ENCODE results near the gene SLC13A3.

The SLC13A3 gene

DNA sequence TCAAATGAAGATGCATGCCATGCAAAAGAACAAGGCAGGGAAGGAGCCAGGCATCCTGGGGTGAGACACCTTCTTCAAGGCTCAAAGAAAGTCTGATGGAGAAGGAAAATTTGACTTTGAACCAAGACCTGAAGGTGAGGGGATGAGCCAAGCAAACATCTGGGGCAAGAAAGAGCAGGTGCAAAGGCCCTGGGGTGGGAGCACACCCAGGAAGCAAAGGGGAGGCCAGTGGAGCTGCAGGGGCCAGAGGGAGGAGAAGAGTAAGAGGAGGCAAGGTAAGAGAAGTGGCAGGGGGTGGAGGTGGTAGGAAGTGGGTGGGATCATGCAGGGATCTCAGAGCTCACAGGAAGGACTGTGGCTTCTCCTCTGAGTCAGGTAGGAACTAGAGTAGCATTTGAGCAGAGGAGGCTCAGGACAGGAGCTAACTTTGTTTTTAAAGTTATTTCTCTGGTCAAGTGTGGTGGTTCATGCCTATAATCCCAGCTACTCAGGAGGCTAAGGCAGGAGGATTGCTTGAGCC, 49.6 kb downstream of the SLC13A3 start:
- no peak for DNase-seq

DNA sequence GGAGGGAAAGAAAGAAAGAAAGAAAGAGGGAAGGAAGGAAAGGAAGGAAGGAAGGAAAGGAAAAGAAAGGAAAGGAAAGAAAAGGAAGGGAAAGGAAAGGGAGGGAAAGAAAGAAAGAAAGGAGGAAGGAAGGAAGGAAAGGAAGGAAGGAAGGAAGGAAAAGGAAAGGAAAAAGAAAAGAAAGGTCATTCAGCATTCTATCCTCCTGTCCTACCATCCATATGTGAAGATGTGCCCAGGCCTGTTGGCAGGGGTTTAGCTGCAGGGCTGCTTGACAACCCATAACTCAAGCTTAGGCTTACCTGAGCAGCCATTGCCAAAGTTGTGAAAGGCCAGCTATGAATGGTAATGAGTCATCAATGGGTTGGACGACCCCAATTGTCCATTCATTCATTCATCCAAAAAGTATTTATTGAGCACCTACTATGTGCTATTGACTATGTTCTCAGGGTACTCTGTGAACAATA, 50.9 kb downstream of the SLC13A3 start:
- no peak for DNase-seq

DNA sequence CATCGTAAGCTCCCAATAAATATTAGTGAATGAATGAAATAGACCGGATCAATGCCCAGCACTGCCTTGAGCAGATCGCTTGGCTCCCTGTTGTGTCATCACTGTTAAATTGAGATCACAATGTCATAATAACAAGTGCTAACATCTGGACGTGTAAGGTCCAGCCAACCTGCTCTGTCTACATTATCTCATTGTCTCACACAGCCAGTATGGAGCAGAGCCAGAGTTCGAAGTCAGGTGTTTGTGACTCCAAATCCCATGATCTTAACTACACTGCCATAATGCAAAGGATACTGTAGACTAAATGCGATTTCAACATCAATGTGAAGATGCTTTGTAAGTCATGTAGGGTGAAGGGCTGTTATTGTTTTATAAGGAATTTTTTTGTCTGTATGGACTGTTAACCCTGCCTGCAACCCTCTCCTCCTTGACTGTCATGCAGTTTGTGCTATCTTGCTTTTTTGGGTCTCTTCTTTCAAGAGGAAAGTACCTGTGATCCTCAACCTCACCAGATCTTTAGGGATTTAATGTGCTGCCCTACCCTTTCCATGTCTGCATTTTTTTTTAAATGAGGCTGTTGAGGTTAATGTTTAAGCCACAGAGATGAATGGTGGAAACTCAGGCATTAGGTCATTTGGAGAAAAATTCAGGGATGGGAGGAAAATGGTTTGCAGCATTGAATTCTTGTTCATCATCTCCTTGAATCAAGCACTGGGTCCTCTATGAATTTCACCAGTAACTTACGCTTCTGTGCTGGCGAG, 51.9 kb downstream of the SLC13A3 start:
- no peak for DNase-seq

DNA sequence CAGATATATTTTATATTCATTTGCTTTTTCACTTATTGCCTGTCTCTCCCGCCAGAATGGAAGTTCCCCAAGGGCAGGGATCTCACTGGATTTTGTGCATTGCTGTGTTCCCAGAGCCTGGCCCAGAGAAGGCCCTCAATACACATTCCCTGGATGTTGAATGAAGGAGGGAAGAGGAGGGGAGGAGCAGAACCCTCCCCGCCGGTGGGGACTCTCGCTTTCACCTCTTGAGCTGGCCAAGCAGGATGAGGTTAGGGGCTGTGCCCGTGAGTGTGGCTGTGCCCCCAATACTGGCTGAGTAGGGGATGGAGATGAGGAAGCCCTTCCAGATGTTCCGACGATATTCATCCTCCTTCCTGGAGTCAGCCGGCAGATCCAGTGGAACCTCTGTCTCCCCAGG, 55.3 kb downstream of the SLC13A3 start:
- DNase-seq = no peak

DNA sequence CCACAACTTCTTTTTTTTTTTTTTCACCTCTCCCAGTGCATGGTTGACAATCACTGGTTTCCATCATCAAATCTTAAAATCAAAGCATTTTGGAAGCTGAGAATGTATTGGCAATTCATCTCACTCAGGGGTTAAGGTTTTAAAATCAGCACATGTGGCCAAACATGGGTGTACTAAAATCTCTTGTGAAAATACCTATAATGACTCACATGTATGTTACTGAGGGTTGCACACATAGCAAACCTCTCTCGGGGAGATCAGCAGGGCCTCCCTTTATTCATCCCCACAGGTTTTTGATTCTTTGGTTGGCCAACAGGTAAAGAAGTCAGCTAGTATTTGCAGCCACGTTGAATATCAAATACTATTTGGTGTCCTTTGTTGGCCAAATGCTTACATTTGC, 56.5 kb downstream of the SLC13A3 start:
- DNase-seq = no peak

DNA sequence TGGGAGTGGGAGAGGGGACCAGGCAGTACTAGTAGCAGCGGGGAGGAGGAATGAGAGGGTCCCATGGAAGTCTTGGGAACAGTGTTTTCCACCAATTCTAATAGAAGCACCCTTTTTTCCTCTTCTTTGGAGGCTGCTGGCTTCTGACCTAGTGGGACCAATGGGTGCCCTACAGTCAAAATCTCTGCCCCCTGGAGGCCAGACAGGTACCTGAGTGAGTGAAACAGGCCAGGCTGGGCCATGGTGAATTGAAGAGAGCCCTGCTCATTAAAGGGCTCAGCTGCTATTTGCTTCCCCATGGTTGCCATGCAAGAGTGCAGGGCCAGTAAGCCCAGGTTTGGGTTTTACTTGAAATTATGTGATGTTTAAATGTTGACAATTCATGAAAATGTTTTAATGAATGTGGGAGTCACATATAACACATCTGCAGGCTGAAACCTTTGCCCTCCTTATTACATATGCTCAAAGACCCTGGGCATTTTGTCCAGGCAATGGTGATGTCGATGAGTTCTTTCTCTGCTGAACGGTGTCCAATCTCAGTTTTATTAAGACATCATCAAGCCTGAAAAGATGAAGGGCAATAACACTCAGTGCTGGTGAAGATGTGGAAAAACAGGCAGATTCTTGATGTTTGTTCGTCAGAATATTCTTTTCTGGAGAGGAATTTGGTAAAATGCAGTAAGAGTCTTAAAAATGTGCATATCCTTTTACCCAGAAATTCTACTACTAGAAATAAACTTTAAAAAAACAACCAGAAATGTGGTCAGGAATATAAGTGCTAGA, 58.5 kb downstream of the SLC13A3 start:
- DNase-seq = no peak

DNA sequence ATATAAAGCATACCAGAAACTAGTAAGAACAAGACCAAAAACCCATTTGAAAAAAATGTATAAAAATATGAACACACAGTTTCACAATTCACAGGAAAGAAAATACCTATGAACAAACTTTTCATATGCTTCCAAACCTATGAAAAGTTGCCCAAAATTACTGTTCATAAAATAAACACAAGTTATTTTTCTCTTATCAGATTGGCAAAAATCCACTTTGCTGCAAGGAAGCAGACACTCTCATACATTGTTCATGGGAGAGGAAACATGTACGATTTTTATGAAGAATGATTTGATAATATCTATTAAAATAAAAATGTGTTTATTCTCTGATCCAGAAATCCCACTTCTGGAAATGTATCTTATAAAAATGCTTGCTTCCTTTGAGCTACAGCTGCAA, 60.8 kb downstream of the SLC13A3 start:
- no peak for DNase-seq

DNA sequence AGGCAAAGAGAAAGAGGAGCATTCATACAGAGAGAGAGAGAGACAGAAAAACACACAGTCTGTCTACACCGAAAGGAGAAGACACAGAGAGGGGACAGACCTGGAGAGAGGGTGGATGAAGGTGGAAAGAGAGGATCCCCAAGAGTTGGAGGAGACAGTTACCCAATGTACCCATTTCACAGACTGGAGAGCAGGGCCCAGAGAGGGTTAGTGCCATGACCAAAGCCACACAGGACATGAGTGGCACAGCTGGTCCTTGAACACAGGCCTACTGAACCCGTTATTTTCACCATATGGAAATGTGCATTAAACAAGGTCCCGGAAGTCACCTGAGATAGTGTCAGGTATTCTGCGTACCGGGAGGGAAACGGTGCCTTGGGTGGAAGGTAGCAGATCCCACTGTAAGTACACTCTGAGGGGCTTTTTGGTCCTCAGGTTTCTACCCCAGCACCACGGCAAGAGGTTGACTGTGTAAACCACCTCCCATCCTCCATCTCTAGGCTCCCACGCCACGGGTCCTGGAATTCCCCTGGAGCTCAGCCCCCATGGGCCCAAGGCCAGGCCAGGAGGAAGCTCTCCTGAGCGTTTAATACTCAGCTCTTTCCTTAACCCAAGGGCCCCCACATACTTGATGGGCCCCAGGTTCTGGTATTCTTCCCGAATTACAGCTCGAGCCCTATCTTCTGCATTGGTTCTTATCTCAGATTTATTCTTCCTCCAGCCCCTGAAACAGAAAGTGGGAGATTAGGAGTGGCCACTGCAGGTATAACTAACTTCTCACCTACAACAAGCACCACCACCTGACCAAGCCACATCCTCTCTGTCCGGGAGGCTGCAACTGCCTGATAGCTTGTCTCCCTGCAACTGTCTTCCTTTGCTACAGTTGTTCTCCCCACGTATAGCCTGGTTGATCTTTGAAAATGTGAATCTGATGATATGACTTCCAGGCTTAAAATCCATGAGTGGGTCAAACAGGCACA, 62.4 kb downstream of the SLC13A3 start:
- DNase-seq = no peak

DNA sequence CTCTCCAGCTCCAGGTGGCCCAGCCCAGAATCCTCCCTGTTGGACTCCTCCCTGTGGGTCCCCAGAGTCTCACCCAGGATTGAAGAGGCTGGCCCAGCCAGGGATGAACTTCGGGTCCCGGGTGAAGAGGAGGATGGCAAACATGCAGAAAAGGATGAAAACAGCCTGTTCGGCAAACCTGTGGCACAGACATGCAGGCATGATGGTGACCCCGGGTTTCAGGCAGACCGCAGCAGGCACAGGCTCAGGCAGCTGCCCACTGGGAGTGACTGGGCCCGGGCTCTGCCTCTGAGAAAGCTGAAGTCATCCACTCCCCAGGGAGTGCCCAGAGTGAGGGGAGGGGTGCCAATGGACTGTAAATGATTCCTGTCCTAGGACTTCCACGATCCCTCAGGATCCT, 63.3 kb downstream of the SLC13A3 start:
- DNase-seq = no peak

DNA sequence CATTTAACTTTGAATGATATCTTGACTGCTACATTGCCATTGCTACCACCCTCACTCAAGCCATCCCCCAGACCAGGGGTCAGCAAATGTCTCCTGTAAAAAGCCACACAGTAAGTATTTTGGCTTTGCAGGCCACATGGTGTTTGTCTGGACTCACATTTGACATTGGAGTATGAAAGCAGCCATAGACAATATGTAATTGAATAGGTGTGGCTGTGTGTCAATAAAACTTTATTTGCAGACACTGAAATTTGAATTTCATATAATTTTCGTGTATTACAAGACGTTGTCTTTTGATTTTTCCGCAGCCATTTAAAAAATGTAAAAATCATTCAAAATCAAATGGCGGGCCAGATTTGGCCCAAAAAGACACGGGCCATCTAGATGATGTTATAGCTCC, 64.5 kb downstream of the SLC13A3 start:
- DNase-seq = no peak

DNA sequence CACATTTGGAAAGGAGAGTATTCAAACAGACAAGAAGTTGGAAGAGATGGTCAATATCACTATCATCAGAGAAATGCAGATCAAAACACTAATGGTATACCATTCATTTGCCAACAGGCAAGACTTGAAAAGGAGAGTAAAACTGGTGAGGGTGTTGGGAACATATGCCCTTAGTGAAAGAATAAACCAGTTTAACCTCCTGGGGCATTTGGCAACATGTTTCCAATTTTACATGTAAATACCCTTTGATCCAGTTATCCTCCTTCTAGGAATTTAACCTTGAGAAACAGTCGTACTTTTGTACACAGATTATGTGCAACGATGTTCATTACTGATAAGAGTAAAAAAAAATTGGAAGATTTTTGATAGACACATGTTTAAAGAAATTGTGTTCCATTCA, 66.8 kb downstream of the SLC13A3 start:
- DNase-seq = no peak

DNA sequence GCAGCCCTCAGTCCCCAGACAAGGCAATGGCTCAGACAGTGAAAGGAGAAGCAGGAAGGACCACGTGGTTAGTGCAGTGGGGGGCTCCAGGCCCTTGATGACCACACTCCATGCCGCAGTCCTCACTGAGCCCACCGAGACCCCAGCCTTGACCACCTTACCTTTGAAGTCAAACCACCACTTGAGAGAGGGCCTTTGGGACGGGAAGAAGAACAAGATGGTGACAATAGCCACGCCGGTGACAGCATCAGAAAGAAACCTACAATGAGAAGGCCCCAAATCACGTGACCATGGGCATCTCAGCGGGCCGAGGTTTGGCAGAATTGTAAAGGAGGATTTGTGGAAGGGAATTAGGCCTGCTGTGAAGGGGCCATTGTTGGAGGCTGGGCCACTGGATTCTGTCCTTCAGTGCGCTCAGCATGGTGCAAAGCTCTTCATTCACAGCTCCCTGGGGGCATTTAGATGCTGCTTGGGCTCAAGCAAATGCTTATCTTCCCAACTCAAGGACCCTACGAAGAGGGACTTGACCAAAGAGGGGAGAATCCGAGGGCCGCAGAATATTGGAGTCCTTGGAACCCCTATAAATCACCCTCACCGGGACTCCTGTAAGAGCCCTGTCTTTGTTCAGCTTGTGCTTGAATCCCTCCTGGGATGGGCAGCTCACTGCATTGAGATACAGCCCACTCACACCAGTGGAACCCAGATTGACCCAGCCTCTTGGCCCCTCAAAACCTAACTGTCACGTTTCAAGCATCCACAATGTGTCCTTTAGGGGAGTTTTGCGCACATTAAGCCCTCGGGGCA, 67.6 kb downstream of the SLC13A3 start:
- DNase-seq = no peak

DNA sequence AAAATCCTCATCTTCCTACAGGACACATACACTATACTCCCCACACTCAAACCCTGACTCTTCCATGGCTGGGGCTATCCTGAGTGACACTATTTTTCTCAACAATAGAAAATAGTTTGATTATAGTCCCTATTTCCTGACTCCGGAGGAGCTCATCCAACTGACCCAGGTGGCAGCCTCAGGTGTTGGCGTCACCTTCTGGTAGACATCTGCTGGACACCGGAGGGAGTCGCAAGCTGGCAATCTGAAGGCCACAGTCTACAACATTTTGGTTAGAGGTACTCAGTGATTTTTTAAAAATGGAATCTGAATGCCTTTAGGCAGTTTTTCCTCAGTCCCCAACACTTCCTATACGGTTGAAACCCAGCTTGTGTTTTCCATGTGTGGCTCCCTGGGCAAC, 68.6 kb downstream of the SLC13A3 start:
- DNase-seq = no peak

DNA sequence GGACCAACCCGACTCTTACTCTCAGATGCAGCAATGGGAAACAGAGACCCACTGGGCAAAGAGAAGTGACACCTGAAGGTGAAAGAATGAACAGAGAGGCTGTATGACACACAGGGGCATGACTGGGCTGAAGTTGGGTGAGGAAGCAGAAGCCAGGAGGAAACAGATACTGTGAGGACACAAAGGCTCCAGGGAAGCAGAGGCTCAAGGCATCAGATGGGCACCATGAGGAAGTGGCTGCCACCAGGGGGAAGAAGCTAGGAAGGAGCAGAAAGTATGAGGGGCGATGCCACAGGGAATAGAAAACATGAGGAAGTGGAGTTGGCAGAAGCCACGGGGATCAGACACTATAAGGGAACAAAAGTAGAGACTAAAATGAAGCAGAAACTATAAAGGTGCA, 69.9 kb downstream of the SLC13A3 start:
- DNase-seq = no peak

DNA sequence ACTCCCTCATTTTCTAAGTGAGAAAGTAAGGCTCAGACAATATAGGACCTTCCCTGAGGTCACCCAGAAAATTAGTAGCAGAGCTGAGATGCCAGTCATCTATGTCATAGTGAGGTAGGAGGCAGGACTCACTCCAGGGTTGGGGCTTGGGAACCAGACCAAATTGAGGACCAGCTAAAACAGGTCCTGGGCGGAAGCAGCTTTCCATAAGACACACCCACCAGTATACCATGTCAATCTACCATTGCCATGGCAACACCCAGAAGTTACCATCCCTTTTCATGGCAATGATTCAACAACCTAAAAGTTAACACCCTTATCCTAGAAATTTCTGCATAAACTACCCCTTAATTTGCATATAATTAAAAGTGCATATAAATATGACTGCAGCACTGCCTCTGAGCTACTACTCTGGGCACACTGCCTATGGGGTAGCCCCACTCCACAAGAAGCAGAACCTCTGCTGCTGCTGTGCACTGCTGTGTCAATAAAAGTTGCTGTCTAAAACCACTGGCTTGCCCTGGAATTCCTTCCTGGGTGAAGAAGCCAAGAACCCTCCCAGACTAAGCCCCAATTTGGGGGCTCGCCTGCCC, 70.5 kb downstream of the SLC13A3 start:
- no peak for DNase-seq

DNA sequence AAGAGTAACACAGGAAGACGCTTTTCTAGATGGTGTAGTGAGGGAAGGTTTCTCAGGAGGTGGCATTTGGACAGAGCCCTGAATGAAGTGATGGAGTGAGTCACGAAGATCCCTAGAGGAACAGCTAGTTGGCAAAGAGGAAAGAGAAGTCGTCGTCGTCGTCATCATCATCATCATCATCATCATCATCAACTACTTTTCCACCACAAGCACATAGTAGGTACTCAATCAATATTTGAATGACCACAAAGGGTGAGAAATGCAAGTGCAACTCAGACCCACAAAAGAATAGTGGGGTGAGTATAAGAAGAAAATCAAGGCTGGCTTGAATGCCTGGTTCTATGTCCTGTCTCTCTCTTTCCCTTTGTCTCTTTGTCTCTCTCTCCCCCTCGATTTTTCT, 72.5 kb downstream of the SLC13A3 start:
- no peak for DNase-seq

DNA sequence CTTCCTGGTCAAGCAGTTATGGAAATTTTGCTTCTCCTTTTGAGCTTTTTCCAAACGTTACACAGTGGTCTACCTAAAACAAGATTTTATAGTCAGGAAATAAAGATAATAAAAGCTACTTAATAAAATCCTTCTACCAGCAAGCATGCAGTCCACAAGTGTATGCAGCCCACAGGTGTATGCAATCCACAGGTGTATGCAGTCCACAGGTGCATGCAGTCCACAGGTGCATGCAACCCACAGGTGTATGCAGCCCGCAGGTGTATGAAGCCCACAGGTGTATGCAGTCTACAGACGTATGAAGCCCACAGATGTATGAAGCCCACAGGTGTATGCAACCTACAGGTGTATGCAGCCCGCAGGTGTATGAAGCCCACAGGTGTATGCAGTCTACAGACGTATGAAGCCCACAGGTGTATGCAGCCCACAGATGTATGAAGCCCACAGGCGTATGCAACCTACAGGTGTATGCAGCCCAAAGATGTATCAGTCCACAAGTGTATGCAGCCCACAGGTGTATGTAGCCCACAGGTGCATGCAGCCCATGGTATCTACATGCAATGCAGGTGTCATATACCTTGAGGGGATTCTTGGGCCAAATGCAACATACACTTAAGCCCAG, 74.4 kb downstream of the SLC13A3 start:
- DNase-seq = no peak

DNA sequence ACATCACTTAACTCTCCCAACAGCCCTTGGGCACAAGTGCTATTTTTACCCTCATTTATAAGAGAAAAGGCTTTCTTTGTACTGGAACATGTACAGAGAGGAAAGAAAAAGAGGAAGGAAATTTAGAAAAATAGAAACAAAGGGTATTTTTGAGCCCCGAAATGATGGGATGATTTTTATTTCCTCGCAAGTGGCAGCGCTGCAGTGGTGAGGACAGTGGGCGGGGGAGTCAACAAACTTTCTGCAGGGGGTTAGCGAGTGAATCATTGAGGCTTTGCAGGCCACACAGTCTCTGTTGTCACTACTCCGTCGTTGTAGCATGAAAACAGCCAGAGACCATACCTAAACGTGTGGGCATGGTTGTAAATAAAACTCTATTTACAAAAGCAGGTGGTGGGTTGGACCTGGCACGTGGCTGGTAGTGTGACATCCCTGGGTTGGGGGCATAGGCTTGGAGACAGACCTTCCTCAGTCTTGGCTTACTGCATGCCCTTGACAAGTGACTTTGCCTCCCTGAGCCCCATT, 75.3 kb downstream of the SLC13A3 start:
- no peak for DNase-seq

DNA sequence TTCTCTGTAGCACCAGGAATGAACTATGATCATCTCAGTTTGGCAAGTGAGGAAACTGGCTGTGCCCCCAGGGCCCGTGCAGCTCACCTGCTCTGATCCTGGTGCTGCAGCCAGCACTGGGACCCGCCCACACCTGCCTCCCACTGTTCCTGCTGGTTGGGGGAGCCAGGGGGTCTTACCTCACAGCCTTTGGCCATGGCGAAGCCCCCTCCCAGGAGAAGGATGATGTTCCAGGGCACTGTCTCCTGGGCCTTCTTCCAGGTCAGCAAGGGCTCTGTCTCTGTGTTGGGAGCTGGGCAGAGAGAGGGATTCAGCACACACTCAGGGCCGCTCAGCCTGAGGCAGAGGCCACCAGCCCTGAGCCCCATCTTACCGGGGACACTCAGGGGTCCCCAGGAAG, 75.9 kb downstream of the SLC13A3 start:
- DNase-seq = no peak

DNA sequence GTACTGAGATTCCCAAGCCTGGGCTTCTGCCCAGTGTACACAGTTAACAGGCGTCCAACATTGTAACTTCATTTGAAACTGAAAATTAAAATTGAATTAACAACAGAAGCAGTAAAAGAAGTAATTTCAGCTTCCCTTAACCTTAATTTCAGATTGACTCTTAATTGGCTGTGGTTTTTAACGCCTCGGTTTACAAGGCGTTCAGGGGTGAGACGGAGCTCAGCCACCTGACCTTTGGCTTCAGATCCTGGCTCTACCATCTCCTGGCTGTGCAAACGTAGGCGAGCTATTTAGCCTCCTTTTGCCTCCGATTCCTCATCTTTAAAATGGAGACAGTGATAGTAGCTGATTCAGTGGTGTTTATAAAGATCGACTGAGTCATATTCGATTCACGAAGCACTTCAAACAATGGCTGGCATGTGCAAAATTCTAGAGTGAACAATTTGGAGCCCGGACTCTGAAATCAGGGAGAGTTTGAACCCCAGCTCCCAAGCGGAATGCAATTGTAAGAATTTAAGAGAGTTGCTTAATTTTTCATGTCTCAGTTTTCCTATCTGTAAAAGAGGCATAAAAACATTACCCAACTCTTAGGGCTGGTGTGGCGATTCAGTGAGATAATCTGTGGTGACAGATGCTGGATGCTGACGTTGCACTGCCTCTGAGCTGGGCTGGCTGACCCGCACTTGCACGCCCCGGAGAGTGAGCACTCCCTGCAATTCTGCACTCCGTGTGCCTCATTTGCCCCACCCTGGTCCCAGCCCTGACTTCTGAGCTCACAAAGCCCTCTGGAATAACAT, 77.3 kb downstream of the SLC13A3 start:
- no peak for DNase-seq

Measured in NCI-H524 treated with DMSO at 0.1 percent for 48 hours (cell line).